HCT116 (cell line): ENCODE measurements around the gene SHISA2. TPM values are rescaled to one million over a fixed set of nuclear protein-coding genes. Genes with fewer than 3 reads are reported as not detected.

Source experiments
- ATAC-seq: fragments of 200-7000 bp; cut with Tn5 transposase; 2 replicates; pipeline ENCODE4 v1.9.1; 2020; ENCODE audit warnings: mild to moderate bottlenecking, moderate library complexity
- BruUV-seq: library from RNA; stranded (reverse); fragments of 400-500 nt; replicated peaks from 2 replicates; lab custom pipeline; 2021; lab: Mats Ljungman, UMichigan
- CTCF ChIA-PET: fragments of 300-600 bp; sonication (Branson Sonifier 250); formaldehyde crosslinking; loops from one replicate; lab custom pipeline; 2021; ENCODE audit warnings: antibody characterized with exemption; lab: Charles Lee
- POLR2A ChIA-PET: fragments of 300-600, 350-600 bp; sonication (Branson Sonifier 250); formaldehyde crosslinking; loops from one replicate; lab custom pipeline; 2021; ENCODE audit warnings: antibody characterized with exemption; lab: Charles Lee
- RAD21 ChIA-PET, 2 experiments: fragments of 300-600 bp; sonication (Branson Sonifier 250); formaldehyde crosslinking; loops; one replicate each; lab custom pipeline; 2023; ENCODE audit warnings: low total read pairs in 2 of 2; ENCODE audit not compliant: uncharacterized antibody in 2 of 2, unreplicated experiment in 2 of 2, low non-redundant PET in 1 of 2; lab: Charles Lee
- DNase-seq: peaks from one replicate; pipeline ENCODE4 v3.0.0-alpha.2; 2010; ENCODE audit warnings: low read depth, low spot score
- H2AFZ ChIP-seq: fragments of 200-600 bp; shearing (Covaris generic), sonication (generic); 2 replicates; pipeline ENCODE4 v1.6.1; 2017; ENCODE audit warnings: low read depth, mixed run types, mixed read lengths, antibody characterized with exemption, low read length; ENCODE audit not compliant: poor library complexity, severe bottlenecking
- H3K27ac ChIP-seq: 2 replicates; pipeline ENCODE4 v1.5.1; 2012; ENCODE audit warnings: low read depth, low read length
- H3K27me3 ChIP-seq: fragments of 200-600 bp; sonication (generic); 2 replicates; pipeline ENCODE4 v1.6.1; 2016; ENCODE audit warnings: mixed run types, low read length, mixed read lengths; ENCODE audit not compliant: insufficient read depth
- H3K36me3 ChIP-seq, 2 experiments: fragments of 200-500 bp in 1 of 2; fragments of 200-600 bp in 1 of 2; sonication (Bioruptor generic) in 1 of 2; sonication (generic) in 1 of 2; 2 replicates each; pipeline versions ENCODE4 v1.5.1 to v1.6.1; 2014 to 2016; ENCODE audit warnings: low read length in 2 of 2, inconsistent platforms in 1 of 2, mixed read lengths in 1 of 2, mixed run types in 1 of 2; ENCODE audit not compliant: insufficient read depth in 2 of 2, control insufficient read depth in 1 of 2
- H3K4me1 ChIP-seq, 2 experiments: fragments of 200-600 bp in 1 of 2; sonication (generic) in 1 of 2; 2 replicates each; pipeline versions ENCODE4 v1.5.1 to v1.6.1; 2012 to 2017; ENCODE audit warnings: low read length in 2 of 2, inconsistent platforms in 1 of 2, mild to moderate bottlenecking in 1 of 2, mixed read lengths in 1 of 2, mixed run types in 1 of 2, moderate library complexity in 1 of 2; ENCODE audit not compliant: insufficient read depth in 2 of 2, control insufficient read depth in 1 of 2
- H3K4me2 ChIP-seq: fragments of 200-600 bp; sonication (generic); 2 replicates; pipeline ENCODE4 v1.6.1; 2017; ENCODE audit warnings: mixed run types, low read length, mixed read lengths
- H3K4me3 ChIP-seq, 2 experiments: fragments of 200-600 bp in 1 of 2; sonication (generic) in 1 of 2; replicated peaks in 1 of 2; 2 replicates each; pipeline ENCODE4 v1.5.1; 2011 to 2016; ENCODE audit warnings: low read length in 2 of 2, control low read depth in 1 of 2, low read depth in 1 of 2, mild to moderate bottlenecking in 1 of 2, mixed read lengths in 1 of 2, mixed run types in 1 of 2
- H3K79me2 ChIP-seq: fragments of 200-600 bp; sonication (generic); 2 replicates; pipeline ENCODE4 v1.6.1; 2017; ENCODE audit warnings: mild to moderate bottlenecking, mixed run types, low read length, moderate library complexity, mixed read lengths; ENCODE audit not compliant: insufficient read depth
- H3K9ac ChIP-seq: fragments of 200-600 bp; sonication (generic); 2 replicates; pipeline ENCODE4 v1.6.1; 2016; ENCODE audit warnings: low read length, mixed read lengths
- H3K9me2 ChIP-seq: fragments of 200-600 bp; sonication (generic), shearing (Covaris generic); 2 replicates; pipeline ENCODE4 v1.6.1; 2017; ENCODE audit warnings: mixed run types, mild to moderate bottlenecking, moderate library complexity; ENCODE audit not compliant: insufficient read depth
- H3K9me3 ChIP-seq, 2 experiments: fragments of 200-500 bp in 1 of 2; fragments of 200-600 bp in 1 of 2; sonication (Bioruptor generic) in 1 of 2; sonication (generic) in 1 of 2; 2 replicates each; pipeline ENCODE4 v1.6.1; 2014 to 2017; ENCODE audit warnings: low read length in 2 of 2, mixed read lengths in 2 of 2, inconsistent platforms in 1 of 2, low read depth in 1 of 2, mild to moderate bottlenecking in 1 of 2, mixed run types in 1 of 2, moderate library complexity in 1 of 2; ENCODE audit not compliant: control insufficient read depth in 1 of 2, insufficient read depth in 1 of 2
- H4K20me1 ChIP-seq: fragments of 200-600 bp; sonication (generic), shearing (Covaris generic); 2 replicates; pipeline ENCODE4 v1.6.1; 2017; ENCODE audit warnings: mixed run types, mild to moderate bottlenecking, moderate library complexity; ENCODE audit not compliant: insufficient read depth
- ATF3 ChIP-seq: IDR thresholded peaks from 2 replicates; pipeline ENCODE4 v1.6.1; 2012
- CBX3 ChIP-seq: IDR thresholded peaks from 2 replicates; pipeline ENCODE4 v1.6.1; 2012; ENCODE audit warnings: low read depth
- CEBPB ChIP-seq: IDR thresholded peaks from 2 replicates; pipeline ENCODE4 v1.6.1; 2012; ENCODE audit warnings: low read depth
- CTCF ChIP-seq, 3 experiments: fragments of 200-600 bp in 1 of 3; sonication (generic) in 1 of 3; IDR thresholded peaks in 2 of 3; conservative IDR thresholded peaks in 1 of 3; 2 replicates each; pipeline ENCODE4 v1.5.1; 2012 to 2017; ENCODE audit warnings: low read depth in 2 of 3, low read length in 2 of 3, antibody characterized with exemption in 1 of 3, borderline replicate concordance in 1 of 3, control low read depth in 1 of 3, mild to moderate bottlenecking in 1 of 3, mixed read lengths in 1 of 3, mixed run types in 1 of 3, moderate library complexity in 1 of 3; ENCODE audit not compliant: insufficient read depth in 1 of 3
- EGR1 ChIP-seq: IDR thresholded peaks from 2 replicates; pipeline ENCODE4 v1.6.1; 2012; ENCODE audit warnings: low read depth
- ELF1 ChIP-seq: IDR thresholded peaks from 2 replicates; pipeline ENCODE4 v1.6.1; 2012; ENCODE audit warnings: low read depth, borderline replicate concordance
- EZH2 ChIP-seq: fragments of 200-600 bp; sonication (generic); IDR thresholded peaks from 2 replicates; pipeline ENCODE4 v1.6.1; 2017; ENCODE audit warnings: antibody characterized with exemption, mixed run types
- FOSL1 ChIP-seq: IDR thresholded peaks from 2 replicates; pipeline ENCODE4 v1.6.1; 2012; ENCODE audit warnings: low read depth
- MAX ChIP-seq: IDR thresholded peaks from 2 replicates; pipeline ENCODE4 v1.6.1; 2012
- POLR2AphosphoS5 ChIP-seq: IDR thresholded peaks from 2 replicates; pipeline ENCODE4 v1.6.1; 2011; ENCODE audit warnings: mild to moderate bottlenecking, low read depth, low read length, moderate library complexity
- RAD21 ChIP-seq: IDR thresholded peaks from 2 replicates; pipeline ENCODE4 v1.6.1; 2012; ENCODE audit warnings: low read depth, mild to moderate bottlenecking
- REST ChIP-seq: IDR thresholded peaks from 2 replicates; pipeline ENCODE4 v1.6.1; 2012; ENCODE audit warnings: low read depth
- SP1 ChIP-seq: IDR thresholded peaks from 2 replicates; pipeline ENCODE4 v1.6.1; 2012; ENCODE audit warnings: low read depth
- SRF ChIP-seq: IDR thresholded peaks from 2 replicates; pipeline ENCODE4 v1.6.1; 2012; ENCODE audit warnings: low read depth
- YY1 ChIP-seq: IDR thresholded peaks from 2 replicates; pipeline ENCODE4 v1.6.1; 2011; ENCODE audit warnings: low read length, low read depth, moderate library complexity, mild to moderate bottlenecking; ENCODE audit not compliant: insufficient replicate concordance; ENCODE audit errors: extremely low read depth
- ZBTB33 ChIP-seq: IDR thresholded peaks from 2 replicates; pipeline ENCODE4 v1.6.1; 2011; ENCODE audit warnings: mild to moderate bottlenecking, low read length, moderate library complexity; ENCODE audit not compliant: insufficient replicate concordance; ENCODE audit errors: extremely low read depth
- ZFX ChIP-seq: fragments of 450-650 bp; IDR thresholded peaks from 2 replicates; pipeline ENCODE4 v1.6.1; 2017
- ZNF274 ChIP-seq: fragments of 200-500 bp; sonication (Bioruptor generic); IDR thresholded peaks from 2 replicates; pipeline ENCODE4 v1.6.1; 2014; ENCODE audit warnings: mild to moderate bottlenecking, low read depth, low read length, inconsistent platforms
- intact Hi-C: fragments of 100-400 bp; cut with micrococcal nuclease; formaldehyde crosslinking; loops from 2 replicates; pipeline ENCODE4 v1.10.0; 2022
- total RNA-seq: library from RNA; stranded (reverse); gene quantifications from one replicate; pipeline ENCODE4 v1.2.1, GENCODE V29; 2021; ENCODE audit not compliant: unreplicated experiment

The SHISA2 gene
- total RNA-seq, 1 experiment from 2014 or later: not detected

GRCh38 chr13:26058704-26059103 is 6.9 kb upstream of the SHISA2 start:
- no peak for ATAC-seq
- Histone ChIP-seq H3K9me3 (no peaks in the 10 kb centered on the region), H3K27ac (no peak overlapping the region), H3K9ac (no peak overlapping the region), H3K4me1 (no peaks in the 10 kb centered on the region), H2AFZ (no peak overlapping the region), H3K36me3 (no peaks in the 10 kb centered on the region), H3K4me3 (no peak overlapping the region), H3K27me3 (peaks cover 53% of the 10 kb centered on the region), H3K79me2 (no peaks in the 10 kb centered on the region), H3K4me2 (no peak overlapping the region), H3K9me2 (no peaks in the 10 kb centered on the region), H4K20me1 (no peaks in the 10 kb centered on the region)
- DNase-seq: no peak
- ChIA-PET CTCF (interaction anchor here (1.4 to 1.7 kb wide), 2 partner anchors 74 to 484 kb away, joined by 3 to 5 read pairs; no protein-coding TSS in a partner anchor), RAD21 (no interaction called here), POLR2A (no interaction called here)
- no peak for TF ChIP-seq CTCF (IDR thresholded peaks at IDR 0.05 in 2 of 3, conservative IDR thresholded peaks at IDR 0.05 in 1 of 3; ENCODE audit: borderline replicate concordance in 1 of 3, insufficient read depth in 1 of 3, low read depth in 2 of 3, low read length in 2 of 3)
- TF ChIP-seq EGR1: no peak
- no peak for TF ChIP-seq YY1
- TF ChIP-seq REST: no peak
- TF ChIP-seq POLR2AphosphoS5: no peak
- TF ChIP-seq ZNF274: no peak
- no peak for TF ChIP-seq ELF1
- no peak for TF ChIP-seq EZH2
- no peak for TF ChIP-seq MAX
- TF ChIP-seq ZBTB33: no peak
- TF ChIP-seq RAD21: no peak
- TF ChIP-seq CEBPB: no peak
- no peak for TF ChIP-seq SRF
- TF ChIP-seq FOSL1: no peak
- no peak for TF ChIP-seq SP1
- TF ChIP-seq ATF3: no peak
- TF ChIP-seq ZFX: no peak
- no peak for TF ChIP-seq CBX3
- no TSS peak for BruUV-seq
- intact Hi-C loops: no loop called here
